Liver (tissue), 9 donors: Measurements from ENCODE around the gene SIGLEC7. TPM values are rescaled to one million over a fixed set of nuclear protein-coding genes. Genes with fewer than 3 reads are reported as not detected.
"Not testable (repeated sequence)": the region's sequence is repeated elsewhere in the genome, so short reads cannot be mapped to it uniquely, and the experiment has no call there.

Source experiments
- DNase-seq: peaks from one replicate; pipeline ENCODE4 v3.0.0-alpha.2; 2017; ENCODE audit warnings: low spot score
- H3K27ac ChIP-seq, 2 donors: one replicate each; pipeline ENCODE4 v1.7.0; 2013; ENCODE audit warnings: inconsistent platforms in 2 of 2, low read length in 2 of 2, control low read depth in 1 of 2, low read depth in 1 of 2, mild to moderate bottlenecking in 1 of 2
- H3K27me3 ChIP-seq, 4 donors: one replicate each; pipeline versions ENCODE4 v1.6.1 to v1.7.0; 2013; ENCODE audit warnings: low read length in 3 of 4, inconsistent platforms in 1 of 4, mild to moderate bottlenecking in 1 of 4, moderate library complexity in 1 of 4; ENCODE audit not compliant: control insufficient read depth in 4 of 4, insufficient read depth in 4 of 4
- H3K36me3 ChIP-seq, 4 donors: one replicate each; pipeline versions ENCODE4 v1.6.1 to v1.7.0; 2013; ENCODE audit warnings: low read length in 3 of 4, mild to moderate bottlenecking in 3 of 4, low read depth in 1 of 4, moderate library complexity in 1 of 4; ENCODE audit not compliant: control insufficient read depth in 4 of 4, insufficient read depth in 3 of 4
- H3K4me1 ChIP-seq, 4 donors: one replicate each; pipeline versions ENCODE4 v1.6.1 to v1.7.0; 2013; ENCODE audit warnings: low read length in 3 of 4, mild to moderate bottlenecking in 3 of 4, moderate library complexity in 1 of 4; ENCODE audit not compliant: control insufficient read depth in 4 of 4, insufficient read depth in 4 of 4
- H3K4me3 ChIP-seq, 3 donors: one replicate each; pipeline versions ENCODE4 v1.6.1 to v1.7.0; 2013; ENCODE audit warnings: low read length in 3 of 3, control low read depth in 1 of 3, low read depth in 1 of 3, mild to moderate bottlenecking in 1 of 3
- H3K9ac ChIP-seq, 2 donors: one replicate each; pipeline ENCODE4 v1.7.0; 2013; ENCODE audit warnings: low read length in 2 of 2, mild to moderate bottlenecking in 2 of 2, moderate library complexity in 2 of 2, control low read depth in 1 of 2, low read depth in 1 of 2
- H3K9me3 ChIP-seq, 4 donors: one replicate each; pipeline versions ENCODE4 v1.6.1 to v1.7.0; 2013; ENCODE audit warnings: low read length in 3 of 4; ENCODE audit not compliant: control insufficient read depth in 4 of 4
- EGR1 ChIP-seq, 2 donors: IDR thresholded peaks; 2 replicates each; pipeline ENCODE4 v1.6.1; 2016 to 2018; ENCODE audit warnings: antibody characterized with exemption in 2 of 2, low read depth in 2 of 2
- FOXA1 ChIP-seq: IDR thresholded peaks from 2 replicates; pipeline ENCODE4 v1.6.1; 2016; ENCODE audit warnings: antibody characterized with exemption
- FOXA2 ChIP-seq: IDR thresholded peaks from 2 replicates; pipeline ENCODE4 v1.6.1; 2016; ENCODE audit warnings: antibody characterized with exemption
- GABPA ChIP-seq, 2 donors: IDR thresholded peaks in 1 of 2; conservative IDR thresholded peaks in 1 of 2; 2 replicates each; pipeline ENCODE4 v1.6.1; 2016; ENCODE audit warnings: antibody characterized with exemption in 2 of 2, mild to moderate bottlenecking in 1 of 2, moderate library complexity in 1 of 2
- HNF4A ChIP-seq, 2 donors: conservative IDR thresholded peaks; 2 replicates each; pipeline ENCODE4 v1.6.1; 2016; ENCODE audit warnings: antibody characterized with exemption in 2 of 2, mild to moderate bottlenecking in 2 of 2
- JUND ChIP-seq, 2 donors: IDR thresholded peaks; 2 replicates each; pipeline ENCODE4 v1.6.1; 2016; ENCODE audit warnings: antibody characterized with exemption in 2 of 2
- NR2F2 ChIP-seq: IDR thresholded peaks from 2 replicates; pipeline ENCODE4 v1.6.1; 2016; ENCODE audit warnings: antibody characterized with exemption
- RAD21 ChIP-seq, 2 donors: IDR thresholded peaks; 2 replicates each; pipeline ENCODE4 v1.6.1; 2016; ENCODE audit warnings: antibody characterized with exemption in 2 of 2, mild to moderate bottlenecking in 2 of 2
- RXRA ChIP-seq, 2 donors: IDR thresholded peaks; 2 replicates each; pipeline ENCODE4 v1.6.1; 2017 to 2018; ENCODE audit warnings: antibody characterized with exemption in 2 of 2, mild to moderate bottlenecking in 1 of 2
- SP1 ChIP-seq: IDR thresholded peaks from 2 replicates; pipeline ENCODE4 v1.6.1; 2018; ENCODE audit warnings: antibody characterized with exemption, mild to moderate bottlenecking
- TAF1 ChIP-seq: conservative IDR thresholded peaks from 2 replicates; pipeline ENCODE4 v1.6.1; 2016; ENCODE audit warnings: antibody characterized with exemption, mild to moderate bottlenecking
- YY1 ChIP-seq: IDR thresholded peaks from 2 replicates; pipeline ENCODE4 v1.6.1; 2016; ENCODE audit warnings: antibody characterized with exemption, mild to moderate bottlenecking
- WGBS: extraction: QIAGEN DNeasy Blood & Tissue Kit; methylation state at CpG from one replicate; pipeline ENCODE4 v1.1.7; 2013; 5-methylcytosine and 5-hydroxymethylcytosine counted together
- polyA plus RNA-seq, 2 donors: library from polyadenylated mRNA; stranded (reverse) in 1 of 2; unstranded in 1 of 2; fragments of 200-250 nt in 1 of 2; fragments of >200 nt in 1 of 2; fragmentation: Nextera tagmentation in 1 of 2; extraction: Ambion mirVana in 1 of 2; gene quantifications; one replicate each; pipeline versions ENCODE4 v1.2.1 to v1.2.3, GENCODE V29; 2013 to 2015
- total RNA-seq, 2 donors: library from RNA; depleted of rRNA; stranded (reverse); fragments of >200 nt; gene quantifications; one replicate each; pipeline ENCODE4 v1.2.3, GENCODE V29; 2014
- TF ChIP-seq, protein P1 (sequence below): IDR thresholded peaks from 2 replicates; pipeline ENCODE4 v1.6.1; 2016; ENCODE audit warnings: antibody characterized with exemption
- TF ChIP-seq, protein P2 (sequence below): IDR thresholded peaks from 2 replicates; pipeline ENCODE4 v1.6.1; 2016; ENCODE audit warnings: antibody characterized with exemption
- TF ChIP-seq, protein P3 (sequence below): IDR thresholded peaks from 2 replicates; pipeline ENCODE4 v1.6.1; 2016; ENCODE audit warnings: antibody characterized with exemption
- TF ChIP-seq, protein P4 (sequence below): fragments of 150-350 bp; IDR thresholded peaks from 2 replicates; pipeline ENCODE4 v1.5.1; 2017; ENCODE audit warnings: improper control_type of control experiment, low read depth, low read length; ENCODE audit not compliant: missing input control
- TF ChIP-seq, protein P5 (sequence below): IDR thresholded peaks from 2 replicates; pipeline ENCODE4 v1.6.1; 2016; ENCODE audit warnings: antibody characterized with exemption, mild to moderate bottlenecking
- donor health status: healthy.
- donor health status: healthy.
- donor health status: healthy.
- donor health status: healthy.
- donor health status: healthy.

SIGLEC7 gene
- total and polyA plus RNA-seq, 4 donors, result 2.7 to 4.8 (median 3.9) TPM

DNA sequence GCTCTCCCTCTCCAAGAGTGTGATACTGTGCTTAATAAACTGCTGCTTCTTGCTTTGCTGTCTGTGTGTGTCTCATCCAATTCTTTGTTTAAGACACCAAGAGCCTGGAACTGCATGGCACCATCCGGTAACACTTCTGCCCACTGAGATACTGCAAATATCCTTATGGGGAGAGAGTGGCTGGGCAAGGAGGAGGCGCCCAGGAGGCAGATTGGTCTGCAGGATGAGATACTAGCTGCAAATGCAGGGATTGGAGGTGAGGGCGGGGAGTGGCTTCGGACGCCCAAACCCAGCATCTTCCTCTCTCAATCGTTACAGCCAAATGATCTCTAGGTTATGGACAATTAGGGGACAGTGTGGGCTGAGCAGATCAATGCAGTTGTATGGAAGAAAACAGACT is 1.7 kb upstream of the SIGLEC7 start (continued):
- TF ChIP-seq EGR1 (IDR thresholded peaks at IDR 0.05; ENCODE audit: low read depth in 2 of 2), result no peak
- TF ChIP-seq TAF1, result no peak
- TF ChIP-seq RXRA (IDR thresholded peaks at IDR 0.05), result no peak

DNA sequence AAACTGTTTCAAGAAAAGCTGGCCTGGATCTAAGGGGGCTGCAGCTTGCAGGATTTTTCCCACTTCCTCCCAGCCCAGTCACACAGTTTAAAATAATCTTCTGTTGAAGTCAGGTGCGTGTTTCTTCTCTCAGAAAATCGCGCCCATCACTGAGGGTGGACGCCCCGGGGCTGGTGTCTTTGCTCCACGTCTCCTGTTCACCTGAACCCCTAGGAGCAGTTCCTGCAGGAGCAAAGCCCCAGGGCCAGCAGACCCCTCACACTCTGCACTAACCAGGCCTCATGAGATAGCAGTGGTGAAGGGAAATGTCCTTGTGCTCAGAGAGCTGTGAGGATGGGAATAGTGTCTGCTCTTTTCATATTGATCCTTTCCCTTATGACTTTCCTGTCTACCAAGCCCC is 920 bp upstream of the SIGLEC7 start:
- TF ChIP-seq, protein P1, sequence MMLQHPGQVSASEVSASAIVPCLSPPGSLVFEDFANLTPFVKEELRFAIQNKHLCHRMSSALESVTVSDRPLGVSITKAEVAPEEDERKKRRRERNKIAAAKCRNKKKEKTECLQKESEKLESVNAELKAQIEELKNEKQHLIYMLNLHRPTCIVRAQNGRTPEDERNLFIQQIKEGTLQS, result no peak
- no peak for TF ChIP-seq FOXA2
- TF ChIP-seq, protein P2, sequence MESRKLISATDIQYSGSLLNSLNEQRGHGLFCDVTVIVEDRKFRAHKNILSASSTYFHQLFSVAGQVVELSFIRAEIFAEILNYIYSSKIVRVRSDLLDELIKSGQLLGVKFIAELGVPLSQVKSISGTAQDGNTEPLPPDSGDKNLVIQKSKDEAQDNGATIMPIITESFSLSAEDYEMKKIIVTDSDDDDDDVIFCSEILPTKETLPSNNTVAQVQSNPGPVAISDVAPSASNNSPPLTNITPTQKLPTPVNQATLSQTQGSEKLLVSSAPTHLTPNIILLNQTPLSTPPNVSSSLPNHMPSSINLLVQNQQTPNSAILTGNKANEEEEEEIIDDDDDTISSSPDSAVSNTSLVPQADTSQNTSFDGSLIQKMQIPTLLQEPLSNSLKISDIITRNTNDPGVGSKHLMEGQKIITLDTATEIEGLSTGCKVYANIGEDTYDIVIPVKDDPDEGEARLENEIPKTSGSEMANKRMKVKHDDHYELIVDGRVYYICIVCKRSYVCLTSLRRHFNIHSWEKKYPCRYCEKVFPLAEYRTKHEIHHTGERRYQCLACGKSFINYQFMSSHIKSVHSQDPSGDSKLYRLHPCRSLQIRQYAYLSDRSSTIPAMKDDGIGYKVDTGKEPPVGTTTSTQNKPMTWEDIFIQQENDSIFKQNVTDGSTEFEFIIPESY, result no peak
- no peak for TF ChIP-seq SP1
- TF ChIP-seq GABPA (IDR thresholded peaks at IDR 0.05 in 1 of 2, conservative IDR thresholded peaks at IDR 0.05 in 1 of 2), result no peak
- TF ChIP-seq TAF1, result no peak
- TF ChIP-seq, protein P3, sequence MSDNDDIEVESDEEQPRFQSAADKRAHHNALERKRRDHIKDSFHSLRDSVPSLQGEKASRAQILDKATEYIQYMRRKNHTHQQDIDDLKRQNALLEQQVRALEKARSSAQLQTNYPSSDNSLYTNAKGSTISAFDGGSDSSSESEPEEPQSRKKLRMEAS, result no peak
- no peak for TF ChIP-seq FOXA1
- TF ChIP-seq, protein P4, sequence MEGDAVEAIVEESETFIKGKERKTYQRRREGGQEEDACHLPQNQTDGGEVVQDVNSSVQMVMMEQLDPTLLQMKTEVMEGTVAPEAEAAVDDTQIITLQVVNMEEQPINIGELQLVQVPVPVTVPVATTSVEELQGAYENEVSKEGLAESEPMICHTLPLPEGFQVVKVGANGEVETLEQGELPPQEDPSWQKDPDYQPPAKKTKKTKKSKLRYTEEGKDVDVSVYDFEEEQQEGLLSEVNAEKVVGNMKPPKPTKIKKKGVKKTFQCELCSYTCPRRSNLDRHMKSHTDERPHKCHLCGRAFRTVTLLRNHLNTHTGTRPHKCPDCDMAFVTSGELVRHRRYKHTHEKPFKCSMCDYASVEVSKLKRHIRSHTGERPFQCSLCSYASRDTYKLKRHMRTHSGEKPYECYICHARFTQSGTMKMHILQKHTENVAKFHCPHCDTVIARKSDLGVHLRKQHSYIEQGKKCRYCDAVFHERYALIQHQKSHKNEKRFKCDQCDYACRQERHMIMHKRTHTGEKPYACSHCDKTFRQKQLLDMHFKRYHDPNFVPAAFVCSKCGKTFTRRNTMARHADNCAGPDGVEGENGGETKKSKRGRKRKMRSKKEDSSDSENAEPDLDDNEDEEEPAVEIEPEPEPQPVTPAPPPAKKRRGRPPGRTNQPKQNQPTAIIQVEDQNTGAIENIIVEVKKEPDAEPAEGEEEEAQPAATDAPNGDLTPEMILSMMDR, result no peak
- no peak for TF ChIP-seq NR2F2
- TF ChIP-seq, protein P5, sequence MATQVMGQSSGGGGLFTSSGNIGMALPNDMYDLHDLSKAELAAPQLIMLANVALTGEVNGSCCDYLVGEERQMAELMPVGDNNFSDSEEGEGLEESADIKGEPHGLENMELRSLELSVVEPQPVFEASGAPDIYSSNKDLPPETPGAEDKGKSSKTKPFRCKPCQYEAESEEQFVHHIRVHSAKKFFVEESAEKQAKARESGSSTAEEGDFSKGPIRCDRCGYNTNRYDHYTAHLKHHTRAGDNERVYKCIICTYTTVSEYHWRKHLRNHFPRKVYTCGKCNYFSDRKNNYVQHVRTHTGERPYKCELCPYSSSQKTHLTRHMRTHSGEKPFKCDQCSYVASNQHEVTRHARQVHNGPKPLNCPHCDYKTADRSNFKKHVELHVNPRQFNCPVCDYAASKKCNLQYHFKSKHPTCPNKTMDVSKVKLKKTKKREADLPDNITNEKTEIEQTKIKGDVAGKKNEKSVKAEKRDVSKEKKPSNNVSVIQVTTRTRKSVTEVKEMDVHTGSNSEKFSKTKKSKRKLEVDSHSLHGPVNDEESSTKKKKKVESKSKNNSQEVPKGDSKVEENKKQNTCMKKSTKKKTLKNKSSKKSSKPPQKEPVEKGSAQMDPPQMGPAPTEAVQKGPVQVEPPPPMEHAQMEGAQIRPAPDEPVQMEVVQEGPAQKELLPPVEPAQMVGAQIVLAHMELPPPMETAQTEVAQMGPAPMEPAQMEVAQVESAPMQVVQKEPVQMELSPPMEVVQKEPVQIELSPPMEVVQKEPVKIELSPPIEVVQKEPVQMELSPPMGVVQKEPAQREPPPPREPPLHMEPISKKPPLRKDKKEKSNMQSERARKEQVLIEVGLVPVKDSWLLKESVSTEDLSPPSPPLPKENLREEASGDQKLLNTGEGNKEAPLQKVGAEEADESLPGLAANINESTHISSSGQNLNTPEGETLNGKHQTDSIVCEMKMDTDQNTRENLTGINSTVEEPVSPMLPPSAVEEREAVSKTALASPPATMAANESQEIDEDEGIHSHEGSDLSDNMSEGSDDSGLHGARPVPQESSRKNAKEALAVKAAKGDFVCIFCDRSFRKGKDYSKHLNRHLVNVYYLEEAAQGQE, result no peak
- no peak for TF ChIP-seq EGR1 (IDR thresholded peaks at IDR 0.05; ENCODE audit: low read depth in 2 of 2)
- no peak for TF ChIP-seq JUND (IDR thresholded peaks at IDR 0.05)
- no peak for TF ChIP-seq HNF4A (conservative IDR thresholded peaks at IDR 0.05)
- no peak for TF ChIP-seq RAD21 (IDR thresholded peaks at IDR 0.05)
- TF ChIP-seq YY1, result no peak
- Histone ChIP-seq H3K9me3 (no peaks in the 10 kb centered on the region), H3K4me1 (no peaks in the 10 kb centered on the region), H3K27me3 (no peaks in the 10 kb centered on the region), H3K4me3 (no peak overlapping the region), H3K9ac (no peak overlapping the region), H3K27ac (peak overlapping the region in 1 of 2 donors; percentile 55), H3K36me3 (no peaks in the 10 kb centered on the region)
- no peak for DNase-seq
- 80% methylated on average over 6 of the region's 6 CpGs for WGBS

DNA sequence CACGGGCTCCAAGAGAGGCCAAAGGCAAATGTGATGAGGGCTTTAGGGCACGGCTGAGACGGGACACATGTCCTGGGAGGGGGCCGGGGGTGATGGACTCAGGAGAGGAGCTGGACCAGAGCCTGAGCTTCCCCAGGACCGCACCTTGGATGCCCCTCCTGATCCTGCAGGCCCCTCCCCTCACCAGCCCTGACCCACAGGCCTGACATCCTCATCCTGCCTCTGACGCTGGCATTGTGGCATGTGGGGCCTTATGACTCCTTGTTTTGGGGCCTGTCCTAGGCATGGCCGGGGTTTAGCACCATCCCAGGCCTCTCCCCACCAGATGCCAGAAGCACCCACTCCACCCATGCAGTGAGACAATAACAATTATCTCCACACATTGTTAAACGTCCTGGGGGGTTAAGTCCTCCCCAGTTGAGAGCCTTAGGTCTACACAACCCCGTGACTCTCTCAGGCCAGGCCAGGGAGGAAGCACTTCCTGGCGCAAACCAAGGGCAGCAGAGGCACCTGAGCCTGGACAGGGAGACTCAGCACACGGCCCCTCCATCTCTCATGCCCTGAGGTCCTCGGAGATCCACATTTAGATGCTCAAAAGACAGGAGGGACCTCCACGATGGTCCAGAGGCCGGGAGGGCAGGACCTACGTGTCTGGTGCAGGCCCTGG is 841 bp downstream of the SIGLEC7 start:
- not testable (repeated sequence) for H3K4me1 ChIP-seq, H3K9ac ChIP-seq, H3K36me3 ChIP-seq, H3K9me3 ChIP-seq, DNase-seq, H3K27me3 ChIP-seq
- WGBS, result 60% methylated on average over 15 of the region's 15 CpGs
- H3K27ac ChIP-seq, result peak overlapping the region; percentile 55 to 75
- peak overlapping the region in 1 of 3 donors; percentile 24 for H3K4me3 ChIP-seq
